ENCODE data around the gene GET3. TPM values are rescaled to one million over a fixed set of nuclear protein-coding genes. Genes with fewer than 3 reads are reported as not detected.
"Not testable (repeated sequence)": the region's sequence is repeated elsewhere in the genome, so short reads cannot be mapped to it uniquely, and the experiment has no call there.

Gene GET3
- polyA plus RNA-seq, 2 of the 4 experiments (the other 2 are of a cell fraction): 87.0 to 91.7 TPM

GRCh38 chr19:12713304-12713703 is 24.0 kb upstream of the GET3 start:
- H3K4me3 ChIP-seq; H3K4me2 ChIP-seq; H3K4me1 ChIP-seq; FAIRE-seq; ATAC-seq; H3K27ac ChIP-seq; POLR2A ChIA-PET; DNase-seq (ENCODE audit: low read depth in 1 of 2, low spot score in 1 of 2); H3K9me3 ChIP-seq: not testable (repeated sequence)
- peak; percentile 46 for TF ChIP-seq ZC3H11A (IDR thresholded peaks at IDR 0.05)
- CTCF ChIA-PET: interaction anchor here (1.3 to 7.4 kb wide), 4 partner anchors 44 to 135 kb away, joined by 3 to 46 read pairs (median 5); no protein-coding TSS in a partner anchor
- WGBS (ENCODE audit: missing lambda C conversion rate): 91% methylated on average over 9 of the region's 9 CpGs

- WGBS (ENCODE audit: missing lambda C conversion rate): 100% methylated on average over 5 of the region's 15 CpGs
- no peak overlapping the region for H3K4me2 ChIP-seq
- ATAC-seq (no peak), FAIRE-seq (no peak), DNase-seq (ENCODE audit: low read depth in 1 of 2, low spot score in 1 of 2) (no peak)
- TF ChIP-seq SREBF2 (IDR thresholded peaks at IDR 0.05): no peak
- TF ChIP-seq RFX5 (IDR thresholded peaks at IDR 0.05): no peak
- no peak for TF ChIP-seq FOXS1 (CRISPR knock-in tag; IDR thresholded peaks at IDR 0.05)
- TF ChIP-seq ZSCAN20 (CRISPR knock-in tag; IDR thresholded peaks at IDR 0.05): no peak
- TF ChIP-seq ZC3H11A (IDR thresholded peaks at IDR 0.05): no peak
- TF ChIP-seq HOXB13 (CRISPR knock-in tag; IDR thresholded peaks at IDR 0.05; ENCODE audit: low read depth): no peak
- TF ChIP-seq CTCF (IDR thresholded peaks at IDR 0.05): no peak
- ChIA-PET POLR2A (no interaction called here), CTCF (interaction anchor here (1.2 to 7.4 kb wide), 4 partner anchors 42 to 133 kb away, joined by 3 to 46 read pairs (median 12); no protein-coding TSS in a partner anchor)
- no peak overlapping the region for H3K27ac ChIP-seq
- no peaks in the 10 kb centered on the region for H3K4me1 ChIP-seq
- no peaks in the 10 kb centered on the region for H3K9me3 ChIP-seq
- H3K4me3 ChIP-seq: no peak overlapping the region
Observed at GRCh38 chr19:12715102-12715501, 22.2 kb upstream of the GET3 start.

GRCh38 chr19:12715929-12716328 is 21.4 kb upstream of the GET3 start:
- POLR2A ChIA-PET: no interaction called here
- no peak overlapping the region for H3K4me3 ChIP-seq
- CTCF ChIA-PET: interaction anchor here (1.1 to 7.4 kb wide), 6 partner anchors 21 to 132 kb away, joined by 3 to 46 read pairs (median 4); no protein-coding TSS in a partner anchor
- no peak for DNase-seq (ENCODE audit: low read depth in 1 of 2, low spot score in 1 of 2)
- no peak for TF ChIP-seq KDM1A (IDR thresholded peaks at IDR 0.05; ENCODE audit: low read depth)
- no peak for TF ChIP-seq CHD4 (IDR thresholded peaks at IDR 0.05; ENCODE audit: borderline replicate concordance)
- no peak for TF ChIP-seq RNF2 (IDR thresholded peaks at IDR 0.05; ENCODE audit: borderline replicate concordance, low read depth)
- no peak for TF ChIP-seq PBX3 (IDR thresholded peaks at IDR 0.05)
- TF ChIP-seq ELK1 (IDR thresholded peaks at IDR 0.05; ENCODE audit: low read depth, low read length): no peak
- TF ChIP-seq KDM5A (IDR thresholded peaks at IDR 0.05): no peak
- FAIRE-seq: no peak
- H3K4me1 ChIP-seq: peaks cover 5% of the 10 kb centered on the region; the same call in 1 of the 3 replicates
- no peak overlapping the region for H3K4me2 ChIP-seq
- H3K9me3 ChIP-seq: no peaks in the 10 kb centered on the region
- WGBS (ENCODE audit: missing lambda C conversion rate): 82% methylated on average over 3 of the region's 3 CpGs
- ATAC-seq: no peak
- H3K27ac ChIP-seq: no peak overlapping the region

GRCh38 chr19:12720296-12720695 is 17.0 kb upstream of the GET3 start:
- POLR2A ChIA-PET: no interaction called here
- Histone ChIP-seq H3K27ac (no peak overlapping the region), H3K4me2 (no peak overlapping the region), H3K9me3 (no peaks in the 10 kb centered on the region), H3K4me1 (peaks cover 10% of the 10 kb centered on the region; the same call in 1 of the 3 replicates), H3K4me3 (no peak overlapping the region)
- TF ChIP-seq FOSB (CRISPR knock-in tag; IDR thresholded peaks at IDR 0.05) (no peak), ESRRA (IDR thresholded peaks at IDR 0.05; ENCODE audit: borderline replicate concordance, low read length) (no peak), FOXS1 (CRISPR knock-in tag; IDR thresholded peaks at IDR 0.05) (no peak), MAX (IDR thresholded peaks at IDR 0.05) (no peak), MAFK (IDR thresholded peaks at IDR 0.05; ENCODE audit: partially characterized antibody) (no peak), BCL3 (IDR thresholded peaks at IDR 0.05) (no peak), EHMT2 (IDR thresholded peaks at IDR 0.05; ENCODE audit: low read depth) (no peak), POLR2A (IDR thresholded peaks at IDR 0.05; ENCODE audit: low read length) (no peak), HOXB13 (CRISPR knock-in tag; IDR thresholded peaks at IDR 0.05; ENCODE audit: low read depth) (no peak), CEBPB (IDR thresholded peaks at IDR 0.05) (no peak), KDM5A (IDR thresholded peaks at IDR 0.05) (no peak)
- WGBS (ENCODE audit: missing lambda C conversion rate): 96% methylated on average over 10 of the region's 10 CpGs
- CTCF ChIA-PET: interaction anchor here (1.1 to 2.6 kb wide), 3 partner anchors 25 to 46 kb away, joined by 3 to 8 read pairs (median 5); no protein-coding TSS in a partner anchor
- FAIRE-seq (no peak), DNase-seq (ENCODE audit: low read depth in 1 of 2, low spot score in 1 of 2) (no peak), ATAC-seq (no peak)

Data from A549 (cell line).